ENCODE measurements around the gene CES1. TPM values are rescaled to one million over a fixed set of nuclear protein-coding genes. Genes with fewer than 3 reads are reported as not detected.
"Not testable (repeated sequence)": the region's sequence is repeated elsewhere in the genome, so short reads cannot be mapped to it uniquely, and the experiment has no call there.

CES1 gene
- total and polyA plus RNA-seq, 2 of the 8 experiments (the other 6 are each of a cell fraction or from before 2014, with no cell fraction given) = 0.91 to 1.2 TPM

GRCh38 chr16:55857650-55858049 is 24.8 kb upstream of the CES1 start:
- H3K36me3 ChIP-seq (ENCODE audit: control insufficient read depth in 2 of 4, insufficient read depth in 4 of 4, low read length in 3 of 4); H3K79me1 ChIP-seq (ENCODE audit: low read depth, low read length); H2BK5ac ChIP-seq (ENCODE audit: low read depth, low read length); H4K20me1 ChIP-seq (replicated peaks in 1 of 2; ENCODE audit: control insufficient read depth in 1 of 2, insufficient read depth in 2 of 2, low read length in 2 of 2); H3K14ac ChIP-seq (ENCODE audit: insufficient read length); H3K4me3 ChIP-seq (ENCODE audit: extremely low read depth in 1 of 4, insufficient read depth in 2 of 4, low read depth in 3 of 4, low read length in 4 of 4); H3K18ac ChIP-seq (ENCODE audit: extremely low read depth, low read length); H4K5ac ChIP-seq (ENCODE audit: insufficient read length, low read depth, low read length); H2BK120ac ChIP-seq (replicated peaks; ENCODE audit: low read depth, low read length); POLR2A ChIA-PET (ENCODE audit: partially characterized antibody); H2BK15ac ChIP-seq (ENCODE audit: low read length); DNase-seq (ENCODE audit: low read depth in 1 of 2, low spot score in 2 of 2); H3K4ac ChIP-seq (replicated peaks; ENCODE audit: insufficient read length, low read depth, low read length); H2AFZ ChIP-seq (ENCODE audit: low read length); H3K4me2 ChIP-seq (ENCODE audit: insufficient read depth in 1 of 2, low read depth in 2 of 2, low read length in 2 of 2); H4K91ac ChIP-seq (replicated peaks; ENCODE audit: insufficient read length, low read length); H2AK5ac ChIP-seq (ENCODE audit: low read depth, low read length); H3K27me3 ChIP-seq (replicated peaks in 1 of 4; ENCODE audit: control insufficient read depth in 3 of 4, extremely low read depth in 1 of 4, insufficient read depth in 3 of 4, low read length in 3 of 4); H3K23ac ChIP-seq (ENCODE audit: insufficient read length); H3K27ac ChIP-seq (ENCODE audit: low read depth, low read length); H3K56ac ChIP-seq (replicated peaks; ENCODE audit: insufficient read length, low read depth, low read length); H3K9me3 ChIP-seq (ENCODE audit: insufficient read depth in 2 of 2, low read depth in 1 of 2, low read length in 1 of 2); H3K79me2 ChIP-seq (ENCODE audit: control insufficient read depth in 1 of 2, insufficient read depth in 2 of 2, low read length in 2 of 2); H3K4me1 ChIP-seq (replicated peaks in 1 of 4; ENCODE audit: control insufficient read depth in 3 of 4, insufficient read depth in 4 of 4, low read length in 3 of 4); H4K8ac ChIP-seq (ENCODE audit: extremely low read depth, insufficient read depth, low read length); H2BK20ac ChIP-seq (ENCODE audit: low read length); H3K9ac ChIP-seq (replicated peaks in 1 of 4; ENCODE audit: extremely low read depth in 1 of 4, low read depth in 3 of 4, low read length in 3 of 4); FAIRE-seq; H2BK12ac ChIP-seq (ENCODE audit: low read depth, low read length); H3K23me2 ChIP-seq (ENCODE audit: low read depth, low read length): not testable (repeated sequence)
- CTCF ChIA-PET (ENCODE audit: partially characterized antibody) = interaction anchor here (0.7 kb wide), 1 partner anchor 11 kb away, joined by 3 read pairs; no protein-coding TSS in a partner anchor
- 80% methylated on average over 1 of the region's 1 CpG; no CpG with 5 or more reads in 1 of the 2 experiments for WGBS, 2 experiments (ENCODE audit: extremely low coverage in 1 of 2, insufficient coverage in 1 of 2, insufficient read length in 1 of 2, insufficient replicate concordance in 2 of 2, low coverage in 1 of 2, low lambda C conversion rate in 2 of 2, missing lambda C conversion rate in 1 of 2)

Measured in H1 (cell line).